WI38 (cell line): ENCODE measurements around the gene VRK2.

Experiments used
- H3K4me3 ChIP-seq: 2 replicates; pipeline ENCODE4 v1.5.1; 2011; ENCODE audit warnings: low read depth, mild to moderate bottlenecking, control low read depth, low read length
- TF ChIP-seq, protein P1 (sequence below): IDR thresholded peaks from 2 replicates; pipeline ENCODE4 v1.5.1; 2012; ENCODE audit warnings: low read depth, mild to moderate bottlenecking, control low read depth, low read length

The VRK2 gene

GRCh38 chr2:58127111-58127510, 80.5 kb downstream of the VRK2 start:
- TF ChIP-seq, protein P1, sequence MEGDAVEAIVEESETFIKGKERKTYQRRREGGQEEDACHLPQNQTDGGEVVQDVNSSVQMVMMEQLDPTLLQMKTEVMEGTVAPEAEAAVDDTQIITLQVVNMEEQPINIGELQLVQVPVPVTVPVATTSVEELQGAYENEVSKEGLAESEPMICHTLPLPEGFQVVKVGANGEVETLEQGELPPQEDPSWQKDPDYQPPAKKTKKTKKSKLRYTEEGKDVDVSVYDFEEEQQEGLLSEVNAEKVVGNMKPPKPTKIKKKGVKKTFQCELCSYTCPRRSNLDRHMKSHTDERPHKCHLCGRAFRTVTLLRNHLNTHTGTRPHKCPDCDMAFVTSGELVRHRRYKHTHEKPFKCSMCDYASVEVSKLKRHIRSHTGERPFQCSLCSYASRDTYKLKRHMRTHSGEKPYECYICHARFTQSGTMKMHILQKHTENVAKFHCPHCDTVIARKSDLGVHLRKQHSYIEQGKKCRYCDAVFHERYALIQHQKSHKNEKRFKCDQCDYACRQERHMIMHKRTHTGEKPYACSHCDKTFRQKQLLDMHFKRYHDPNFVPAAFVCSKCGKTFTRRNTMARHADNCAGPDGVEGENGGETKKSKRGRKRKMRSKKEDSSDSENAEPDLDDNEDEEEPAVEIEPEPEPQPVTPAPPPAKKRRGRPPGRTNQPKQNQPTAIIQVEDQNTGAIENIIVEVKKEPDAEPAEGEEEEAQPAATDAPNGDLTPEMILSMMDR, result no peak

DNA sequence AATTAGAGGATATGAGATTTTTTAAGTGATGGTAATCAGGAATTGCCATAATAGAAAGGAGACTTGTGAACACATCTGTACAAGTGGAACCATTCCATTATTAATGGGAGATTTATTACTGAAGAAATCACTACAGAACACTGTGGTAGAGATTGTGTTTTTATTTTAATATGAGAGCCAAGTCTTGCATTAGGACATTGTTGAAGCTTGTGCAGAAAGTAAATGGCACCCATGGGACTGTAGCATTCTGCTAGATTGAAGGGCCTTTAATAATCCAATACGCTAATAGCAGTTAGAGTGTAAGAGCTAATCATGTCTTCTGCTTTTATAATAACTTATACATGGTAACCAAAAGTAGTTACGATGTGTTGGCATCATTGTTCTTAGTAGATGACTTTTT, 83.6 kb downstream of the VRK2 start:
- no peak overlapping the region for H3K4me3 ChIP-seq
- TF ChIP-seq, protein P1, result no peak

More at GRCh38 chr2:58127111-58127510, 80.5 kb downstream of the VRK2 start:
- H3K4me3 ChIP-seq, result no peak overlapping the region

- H3K4me3 ChIP-seq, result no peak overlapping the region
- TF ChIP-seq, protein P1, result 0 out of 2 replicates have a peak, but pooled peaks have one; percentile 2
These were observed 84.8 kb downstream of the VRK2 start for GRCh38 chr2:58131191-58132011.

- H3K4me3 ChIP-seq, result no peak overlapping the region
- TF ChIP-seq, protein P1, result no peak
These were observed 86.8 kb downstream of the VRK2 start for GRCh38 chr2:58133395-58133794.

- H3K4me3 ChIP-seq, result no peak overlapping the region
- TF ChIP-seq, protein P1, result no peak
These were observed 89.3 kb downstream of the VRK2 start for GRCh38 chr2:58135861-58136260.

GRCh38 chr2:58137221-58137620, 90.6 kb downstream of the VRK2 start:
- TF ChIP-seq, protein P1, result no peak
- H3K4me3 ChIP-seq, result no peak overlapping the region

GRCh38 chr2:58137856-58138255, 91.2 kb downstream of the VRK2 start:
- H3K4me3 ChIP-seq, result no peak overlapping the region
- TF ChIP-seq, protein P1, result no peak
